Fibroblast of villous mesenchyme (primary cell): ENCODE results near the gene RAPGEF6. TPM values are rescaled to one million over a fixed set of nuclear protein-coding genes. Genes with fewer than 3 reads are reported as not detected.

Experiments used
- DNase-seq: peaks from one replicate; pipeline ENCODE4 v3.0.0-alpha.2; 2010; ENCODE audit warnings: low read depth
- H3K4me3 ChIP-seq: 2 replicates; pipeline ENCODE4 v1.5.1; 2011; ENCODE audit warnings: low read depth, mild to moderate bottlenecking, low read length
- CTCF ChIP-seq: IDR thresholded peaks from 2 replicates; pipeline ENCODE4 v1.5.1; 2012; ENCODE audit warnings: low read depth, mild to moderate bottlenecking, low read length; ENCODE audit not compliant: insufficient read depth
- total RNA-seq: library from RNA; depleted of rRNA; stranded (reverse); fragments of >200 nt; gene quantifications from 2 replicates; pipeline ENCODE4 v1.2.3, GENCODE V29; 2012

The RAPGEF6 gene
- total RNA-seq, 1 donor, result 21.6 TPM

- DNase-seq, result no peak
- H3K4me3 ChIP-seq, result no peak overlapping the region
- no peak for TF ChIP-seq CTCF
These were observed 24.3 kb upstream of the RAPGEF6 start for GRCh38 chr5:131659290-131659689.

- H3K4me3 ChIP-seq, result no peak overlapping the region
- no peak for DNase-seq
- no peak for TF ChIP-seq CTCF
These were observed 19.7 kb upstream of the RAPGEF6 start for GRCh38 chr5:131654776-131655175.

GRCh38 chr5:131654309-131654708 is 19.3 kb upstream of the RAPGEF6 start:
- H3K4me3 ChIP-seq, result no peak overlapping the region
- no peak for TF ChIP-seq CTCF
- DNase-seq, result no peak

- no peak for TF ChIP-seq CTCF
- DNase-seq, result no peak
- no peak overlapping the region for H3K4me3 ChIP-seq
These were observed 14.1 kb upstream of the RAPGEF6 start for GRCh38 chr5:131649161-131649560.

- H3K4me3 ChIP-seq, result no peak overlapping the region
- DNase-seq, result no peak
- no peak for TF ChIP-seq CTCF
These were observed 12.2 kb upstream of the RAPGEF6 start for GRCh38 chr5:131647048-131647769.

GRCh38 chr5:131644822-131645221 is 9.8 kb upstream of the RAPGEF6 start:
- H3K4me3 ChIP-seq, result no peak overlapping the region
- DNase-seq, result no peak
- no peak for TF ChIP-seq CTCF

- no peak overlapping the region for H3K4me3 ChIP-seq
- no peak for TF ChIP-seq CTCF
- no peak for DNase-seq
These were observed 9.3 kb upstream of the RAPGEF6 start for GRCh38 chr5:131644370-131644769.
